MCF 10A (cell line): Measurements from ENCODE around the gene MRPL16. TPM values are rescaled to one million over a fixed set of nuclear protein-coding genes. Genes with fewer than 3 reads are reported as not detected.

Experiments used
- BruUV-seq: library from RNA; stranded (reverse); fragments of 400-500 nt; replicated peaks from 2 replicates; lab custom pipeline; 2021; lab: Mats Ljungman, UMichigan
- CTCF ChIA-PET: fragments of 300-600 bp; sonication (Branson Sonifier 250); formaldehyde crosslinking; extraction: SDS; loops from one replicate; lab custom pipeline; 2021; ENCODE audit warnings: antibody characterized with exemption, inconsistent platforms; lab: Yijun Ruan, JAX
- POLR2A ChIA-PET: fragments of 300-600, 350-650 bp; sonication (Branson Sonifier 250); formaldehyde crosslinking; extraction: SDS; loops from one replicate; lab custom pipeline; 2020; ENCODE audit warnings: antibody characterized with exemption, inconsistent platforms; lab: Yijun Ruan, JAX
- DNase-seq: peaks from one replicate; pipeline ENCODE4 v3.0.0-alpha.2; 2018; ENCODE audit not compliant: unreplicated experiment
- H3K27ac Mint-ChIP-seq: one replicate; pipeline ENCODE4 v1.8.0; 2022; ENCODE audit warnings: mild to moderate bottlenecking, low read depth, mixed read lengths; ENCODE audit not compliant: unreplicated experiment
- H3K27me3 Mint-ChIP-seq: one replicate; pipeline ENCODE4 v1.8.0; 2022; ENCODE audit warnings: mixed read lengths; ENCODE audit not compliant: insufficient read depth, unreplicated experiment
- H3K36me3 Mint-ChIP-seq: one replicate; pipeline ENCODE4 v1.8.0; 2022; ENCODE audit warnings: mild to moderate bottlenecking, moderate library complexity, mixed read lengths; ENCODE audit not compliant: insufficient read depth, unreplicated experiment
- H3K4me1 Mint-ChIP-seq: one replicate; pipeline ENCODE4 v1.8.0; 2022; ENCODE audit warnings: mixed read lengths; ENCODE audit not compliant: insufficient read depth, unreplicated experiment
- H3K4me3 Mint-ChIP-seq: one replicate; pipeline ENCODE4 v1.8.0; 2022; ENCODE audit warnings: mild to moderate bottlenecking, moderate library complexity, mixed read lengths; ENCODE audit not compliant: unreplicated experiment
- H3K9me3 Mint-ChIP-seq: one replicate; pipeline ENCODE4 v1.8.0; 2022; ENCODE audit warnings: mixed read lengths; ENCODE audit not compliant: unreplicated experiment
- CTCF ChIP-seq: fragments of 200-600 bp; IDR thresholded peaks from one replicate; pipeline ENCODE4 v1.8.0; 2022; ENCODE audit warnings: antibody characterized with exemption, mild to moderate bottlenecking; ENCODE audit not compliant: unreplicated experiment
- intact Hi-C: fragments of 100-400 bp; cut with micrococcal nuclease; formaldehyde crosslinking; loops from 2 replicates; pipeline ENCODE4 v1.14.1; 2022
- total RNA-seq: library from RNA; stranded (reverse); gene quantifications from 2 replicates; pipeline ENCODE4 v1.2.3, GENCODE V29; 2022

MRPL16 gene
- total RNA-seq, 1 experiment from 2014 or later, result 39.8 TPM

- no peak for DNase-seq
- POLR2A ChIA-PET, result interaction anchor here (0.6 to 6.0 kb wide), 2 partner anchors 14 to 52 kb away, joined by 3 to 67 read pairs; partner anchors contain the start of gene STX3
- Mint-ChIP-seq H3K27ac (no peak overlapping the region), H3K4me3 (no peak overlapping the region), H3K9me3 (no peaks in the 10 kb centered on the region), H3K4me1 (no peaks in the 10 kb centered on the region), H3K27me3 (no peaks in the 10 kb centered on the region), H3K36me3 (peaks cover 67% of the 10 kb centered on the region)
- no TSS peak for BruUV-seq
- CTCF ChIA-PET, result interaction anchor here (0.6 to 4.7 kb wide), 4 partner anchors 39 to 444 kb away, joined by 3 to 43 read pairs (median 4); partner anchors contain the start of gene STX3
- no peak for TF ChIP-seq CTCF
- intact Hi-C loops, result no loop called here
Measured at GRCh38 chr11:59807047-59807610, 3.4 kb downstream of the MRPL16 start.

- H3K4me1 Mint-ChIP-seq, result no peaks in the 10 kb centered on the region
- intact Hi-C loops, result loop anchor here (5.0 kb wide), 1 partner anchor 122 kb away; no protein-coding TSS in a partner anchor
- no TSS peak for BruUV-seq
- no peaks in the 10 kb centered on the region for H3K9me3 Mint-ChIP-seq
- H3K27me3 Mint-ChIP-seq, result no peaks in the 10 kb centered on the region
- DNase-seq, result no peak
- no peak overlapping the region for H3K4me3 Mint-ChIP-seq
- ChIA-PET POLR2A (no interaction called here), CTCF (interaction anchor here (0.6 to 7.3 kb wide), 4 partner anchors 15 to 115 kb away, joined by 3 to 160 read pairs (median 4); partner anchors contain the start of gene STX3)
- no peak overlapping the region for H3K27ac Mint-ChIP-seq
- peaks cover 52% of the 10 kb centered on the region for H3K36me3 Mint-ChIP-seq
- TF ChIP-seq CTCF, result no peak
Measured at GRCh38 chr11:59804061-59804460, 6.5 kb downstream of the MRPL16 start.

GRCh38 chr11:59802639-59803176 is 7.9 kb downstream of the MRPL16 start:
- POLR2A ChIA-PET, result interaction anchor here (1.2 to 4.9 kb wide), 3 partner anchors 47 to 133 kb away, joined by 5 to 59 read pairs (median 8); partner anchors contain the start of genes PATL1 and STX3
- intact Hi-C loops, result loop anchor here (1.0 to 5.0 kb wide), 4 partner anchors 48 to 265 kb away; partner anchors contain the start of gene PATL1
- Mint-ChIP-seq H3K4me1 (no peaks in the 10 kb centered on the region), H3K9me3 (no peaks in the 10 kb centered on the region), H3K27me3 (no peaks in the 10 kb centered on the region), H3K27ac (no peak overlapping the region), H3K36me3 (peaks cover 40% of the 10 kb centered on the region), H3K4me3 (no peak overlapping the region)
- DNase-seq, result peak; percentile 73
- TF ChIP-seq CTCF, result peak; percentile 74
- no TSS peak for BruUV-seq
- CTCF ChIA-PET, result interaction anchor here (1.0 to 7.3 kb wide), 12 partner anchors 7 to 265 kb away, joined by 3 to 160 read pairs (median 6); partner anchors contain the start of genes MRPL16, PATL1 and STX3
